Measurements from ENCODE around the gene FABP7. TPM values are rescaled to one million over a fixed set of nuclear protein-coding genes. Genes with fewer than 3 reads are reported as not detected.

FABP7 gene
- total RNA-seq, 1 experiment from 2014 or later = not detected

DNA sequence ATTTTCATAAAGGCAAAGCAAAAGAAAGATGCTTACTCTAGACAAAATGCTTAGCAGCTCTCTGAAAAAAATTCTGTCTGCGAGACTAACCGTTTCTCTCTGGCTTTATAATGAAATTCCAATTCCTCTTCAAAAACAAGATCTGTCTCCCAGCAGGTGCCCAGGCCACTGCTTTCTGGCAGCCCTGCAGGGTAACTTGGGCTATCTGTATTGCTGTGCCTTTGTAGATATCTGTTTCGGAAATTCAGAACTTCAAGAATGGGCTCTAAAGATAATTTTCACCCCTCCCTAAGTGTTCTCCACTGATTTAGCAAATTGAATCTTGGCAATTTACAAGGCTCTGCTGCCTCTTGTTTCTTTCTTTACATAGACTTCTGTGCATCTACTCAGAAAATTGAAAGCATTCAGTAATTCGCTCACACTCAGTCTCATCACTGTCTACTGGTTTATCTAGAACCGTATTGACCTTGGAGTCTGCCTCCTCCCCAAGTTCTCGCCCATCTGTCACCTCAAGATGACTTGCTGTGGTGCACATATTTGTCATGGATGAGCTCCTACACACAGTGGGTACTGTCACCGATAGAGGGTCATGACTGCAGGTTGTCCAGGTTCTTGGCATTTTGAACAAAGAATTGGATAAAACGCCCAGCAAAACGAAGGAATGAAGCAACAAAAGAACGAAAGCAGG is 26.4 kb upstream of the FABP7 start:
- no peak overlapping the region for H3K9ac ChIP-seq (ENCODE audit: low read length)
- POLR2A ChIA-PET = no interaction called here
- H3K36me3 ChIP-seq (ENCODE audit: control insufficient read depth in 1 of 2, insufficient read depth in 2 of 2, low read length in 2 of 2) = no peaks in the 10 kb centered on the region
- H3K27ac ChIP-seq (ENCODE audit: low read depth, low read length) = no peak overlapping the region
- intact Hi-C loops (cut with micrococcal nuclease) = no loop called here
- ATAC-seq (no peak), DNase-seq (ENCODE audit: low read depth, low spot score) (no peak)
- no peaks in the 10 kb centered on the region for H3K79me2 ChIP-seq (ENCODE audit: insufficient read depth, low read length)
- no peaks in the 10 kb centered on the region for H3K9me2 ChIP-seq (ENCODE audit: insufficient read depth)
- no peaks in the 10 kb centered on the region for H3K4me1 ChIP-seq (ENCODE audit: control insufficient read depth in 1 of 2, insufficient read depth in 2 of 2, low read length in 2 of 2)
- H4K20me1 ChIP-seq (ENCODE audit: insufficient read depth) = no peaks in the 10 kb centered on the region
- H2AFZ ChIP-seq (ENCODE audit: low read depth, low read length, poor library complexity, severe bottlenecking) = no peak overlapping the region
- H3K4me2 ChIP-seq (ENCODE audit: low read length) = no peak overlapping the region
- H3K9me3 ChIP-seq (ENCODE audit: control insufficient read depth in 1 of 2, insufficient read depth in 1 of 2, low read depth in 1 of 2, low read length in 2 of 2) = no peaks in the 10 kb centered on the region
- RAD21 ChIA-PET (ENCODE audit: low non-redundant PET in 1 of 2, low total read pairs in 2 of 2, uncharacterized antibody in 2 of 2, unreplicated experiment in 2 of 2) = no interaction called here
- TF ChIP-seq, protein P1, sequence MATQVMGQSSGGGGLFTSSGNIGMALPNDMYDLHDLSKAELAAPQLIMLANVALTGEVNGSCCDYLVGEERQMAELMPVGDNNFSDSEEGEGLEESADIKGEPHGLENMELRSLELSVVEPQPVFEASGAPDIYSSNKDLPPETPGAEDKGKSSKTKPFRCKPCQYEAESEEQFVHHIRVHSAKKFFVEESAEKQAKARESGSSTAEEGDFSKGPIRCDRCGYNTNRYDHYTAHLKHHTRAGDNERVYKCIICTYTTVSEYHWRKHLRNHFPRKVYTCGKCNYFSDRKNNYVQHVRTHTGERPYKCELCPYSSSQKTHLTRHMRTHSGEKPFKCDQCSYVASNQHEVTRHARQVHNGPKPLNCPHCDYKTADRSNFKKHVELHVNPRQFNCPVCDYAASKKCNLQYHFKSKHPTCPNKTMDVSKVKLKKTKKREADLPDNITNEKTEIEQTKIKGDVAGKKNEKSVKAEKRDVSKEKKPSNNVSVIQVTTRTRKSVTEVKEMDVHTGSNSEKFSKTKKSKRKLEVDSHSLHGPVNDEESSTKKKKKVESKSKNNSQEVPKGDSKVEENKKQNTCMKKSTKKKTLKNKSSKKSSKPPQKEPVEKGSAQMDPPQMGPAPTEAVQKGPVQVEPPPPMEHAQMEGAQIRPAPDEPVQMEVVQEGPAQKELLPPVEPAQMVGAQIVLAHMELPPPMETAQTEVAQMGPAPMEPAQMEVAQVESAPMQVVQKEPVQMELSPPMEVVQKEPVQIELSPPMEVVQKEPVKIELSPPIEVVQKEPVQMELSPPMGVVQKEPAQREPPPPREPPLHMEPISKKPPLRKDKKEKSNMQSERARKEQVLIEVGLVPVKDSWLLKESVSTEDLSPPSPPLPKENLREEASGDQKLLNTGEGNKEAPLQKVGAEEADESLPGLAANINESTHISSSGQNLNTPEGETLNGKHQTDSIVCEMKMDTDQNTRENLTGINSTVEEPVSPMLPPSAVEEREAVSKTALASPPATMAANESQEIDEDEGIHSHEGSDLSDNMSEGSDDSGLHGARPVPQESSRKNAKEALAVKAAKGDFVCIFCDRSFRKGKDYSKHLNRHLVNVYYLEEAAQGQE (IDR thresholded peaks at IDR 0.05; ENCODE audit: low read depth) = no peak
- TF ChIP-seq ZFX (IDR thresholded peaks at IDR 0.05) (no peak), JUND (IDR thresholded peaks at IDR 0.05) (no peak), POLR2AphosphoS5 (IDR thresholded peaks at IDR 0.05; ENCODE audit: low read depth, low read length) (no peak), SP1 (IDR thresholded peaks at IDR 0.05; ENCODE audit: low read depth) (no peak), ZNF274 (IDR thresholded peaks at IDR 0.05; ENCODE audit: low read depth, low read length) (no peak), YY1 (IDR thresholded peaks at IDR 0.05; ENCODE audit: extremely low read depth, insufficient replicate concordance, low read depth, low read length) (no peak), RAD21 (IDR thresholded peaks at IDR 0.05; ENCODE audit: low read depth) (no peak), SRF (IDR thresholded peaks at IDR 0.05; ENCODE audit: low read depth) (no peak), FOSL1 (IDR thresholded peaks at IDR 0.05; ENCODE audit: low read depth) (no peak), ELF1 (IDR thresholded peaks at IDR 0.05; ENCODE audit: borderline replicate concordance, low read depth) (no peak), CBX3 (IDR thresholded peaks at IDR 0.05; ENCODE audit: low read depth) (no peak), SIN3A (IDR thresholded peaks at IDR 0.05; ENCODE audit: low read depth) (no peak), EGR1 (IDR thresholded peaks at IDR 0.05; ENCODE audit: low read depth) (no peak), EZH2phosphoT487 (IDR thresholded peaks at IDR 0.05; ENCODE audit: borderline replicate concordance) (no peak)
- TF ChIP-seq, protein P2, sequence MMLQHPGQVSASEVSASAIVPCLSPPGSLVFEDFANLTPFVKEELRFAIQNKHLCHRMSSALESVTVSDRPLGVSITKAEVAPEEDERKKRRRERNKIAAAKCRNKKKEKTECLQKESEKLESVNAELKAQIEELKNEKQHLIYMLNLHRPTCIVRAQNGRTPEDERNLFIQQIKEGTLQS (IDR thresholded peaks at IDR 0.05) = no peak
- TF ChIP-seq, protein P3, sequence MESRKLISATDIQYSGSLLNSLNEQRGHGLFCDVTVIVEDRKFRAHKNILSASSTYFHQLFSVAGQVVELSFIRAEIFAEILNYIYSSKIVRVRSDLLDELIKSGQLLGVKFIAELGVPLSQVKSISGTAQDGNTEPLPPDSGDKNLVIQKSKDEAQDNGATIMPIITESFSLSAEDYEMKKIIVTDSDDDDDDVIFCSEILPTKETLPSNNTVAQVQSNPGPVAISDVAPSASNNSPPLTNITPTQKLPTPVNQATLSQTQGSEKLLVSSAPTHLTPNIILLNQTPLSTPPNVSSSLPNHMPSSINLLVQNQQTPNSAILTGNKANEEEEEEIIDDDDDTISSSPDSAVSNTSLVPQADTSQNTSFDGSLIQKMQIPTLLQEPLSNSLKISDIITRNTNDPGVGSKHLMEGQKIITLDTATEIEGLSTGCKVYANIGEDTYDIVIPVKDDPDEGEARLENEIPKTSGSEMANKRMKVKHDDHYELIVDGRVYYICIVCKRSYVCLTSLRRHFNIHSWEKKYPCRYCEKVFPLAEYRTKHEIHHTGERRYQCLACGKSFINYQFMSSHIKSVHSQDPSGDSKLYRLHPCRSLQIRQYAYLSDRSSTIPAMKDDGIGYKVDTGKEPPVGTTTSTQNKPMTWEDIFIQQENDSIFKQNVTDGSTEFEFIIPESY (IDR thresholded peaks at IDR 0.05; ENCODE audit: extremely low read depth, insufficient replicate concordance, low read length) = no peak
- TF ChIP-seq, protein P4, sequence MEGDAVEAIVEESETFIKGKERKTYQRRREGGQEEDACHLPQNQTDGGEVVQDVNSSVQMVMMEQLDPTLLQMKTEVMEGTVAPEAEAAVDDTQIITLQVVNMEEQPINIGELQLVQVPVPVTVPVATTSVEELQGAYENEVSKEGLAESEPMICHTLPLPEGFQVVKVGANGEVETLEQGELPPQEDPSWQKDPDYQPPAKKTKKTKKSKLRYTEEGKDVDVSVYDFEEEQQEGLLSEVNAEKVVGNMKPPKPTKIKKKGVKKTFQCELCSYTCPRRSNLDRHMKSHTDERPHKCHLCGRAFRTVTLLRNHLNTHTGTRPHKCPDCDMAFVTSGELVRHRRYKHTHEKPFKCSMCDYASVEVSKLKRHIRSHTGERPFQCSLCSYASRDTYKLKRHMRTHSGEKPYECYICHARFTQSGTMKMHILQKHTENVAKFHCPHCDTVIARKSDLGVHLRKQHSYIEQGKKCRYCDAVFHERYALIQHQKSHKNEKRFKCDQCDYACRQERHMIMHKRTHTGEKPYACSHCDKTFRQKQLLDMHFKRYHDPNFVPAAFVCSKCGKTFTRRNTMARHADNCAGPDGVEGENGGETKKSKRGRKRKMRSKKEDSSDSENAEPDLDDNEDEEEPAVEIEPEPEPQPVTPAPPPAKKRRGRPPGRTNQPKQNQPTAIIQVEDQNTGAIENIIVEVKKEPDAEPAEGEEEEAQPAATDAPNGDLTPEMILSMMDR (IDR thresholded peaks at IDR 0.05 in 2 of 3, conservative IDR thresholded peaks at IDR 0.05 in 1 of 3; ENCODE audit: borderline replicate concordance in 1 of 3, insufficient read depth in 1 of 3, low read depth in 2 of 3, low read length in 2 of 3) = no peak
- TF ChIP-seq, protein P5, sequence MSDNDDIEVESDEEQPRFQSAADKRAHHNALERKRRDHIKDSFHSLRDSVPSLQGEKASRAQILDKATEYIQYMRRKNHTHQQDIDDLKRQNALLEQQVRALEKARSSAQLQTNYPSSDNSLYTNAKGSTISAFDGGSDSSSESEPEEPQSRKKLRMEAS (IDR thresholded peaks at IDR 0.05) = no peak
- no peak overlapping the region for H3K4me3 ChIP-seq (replicated peaks in 1 of 2; ENCODE audit: low read depth in 1 of 2, low read length in 2 of 2)
- no peaks in the 10 kb centered on the region for H3K27me3 ChIP-seq (ENCODE audit: insufficient read depth, low read length)
- CTCF ChIA-PET = no interaction called here
- no TSS peak for BruUV-seq (replicated peaks)
